ENCODE data around the gene COP1.
A peak's percentile ranks its signal among the peaks of the same experiment; 100 is the strongest.
"Not testable (repeated sequence)": the region's sequence is repeated elsewhere in the genome, so short reads cannot be mapped to it uniquely, and the experiment has no call there.

Gene COP1

GRCh38 chr1:176032040-176032645 is 174.9 kb downstream of the COP1 start:
- FAIRE-seq = no peak

GRCh38 chr1:176029609-176030008 is 177.5 kb downstream of the COP1 start:
- FAIRE-seq = no peak

GRCh38 chr1:176029155-176029554 is 177.9 kb downstream of the COP1 start:
- FAIRE-seq = no peak

DNA sequence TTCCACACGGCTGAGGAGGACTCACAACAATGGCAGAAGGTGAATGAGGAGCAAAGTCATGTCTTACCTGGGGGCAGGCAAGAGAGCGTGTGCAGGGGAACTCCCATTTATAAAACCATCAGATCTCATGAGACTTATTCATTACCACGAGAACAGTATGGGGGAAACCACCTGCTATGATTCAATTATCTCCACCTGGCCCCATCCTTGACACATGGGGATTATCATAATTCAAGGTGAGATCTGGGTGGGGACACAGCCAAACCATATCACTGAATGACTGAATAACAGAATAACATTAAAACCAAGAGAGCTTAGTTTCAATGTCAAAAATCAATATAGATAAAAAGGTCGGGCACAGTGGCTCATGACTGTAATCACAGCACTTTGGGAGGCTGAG is 179.2 kb downstream of the COP1 start:
- not testable (repeated sequence) for FAIRE-seq

GRCh38 chr1:176022574-176022973 is 184.5 kb downstream of the COP1 start:
- FAIRE-seq = no peak

DNA sequence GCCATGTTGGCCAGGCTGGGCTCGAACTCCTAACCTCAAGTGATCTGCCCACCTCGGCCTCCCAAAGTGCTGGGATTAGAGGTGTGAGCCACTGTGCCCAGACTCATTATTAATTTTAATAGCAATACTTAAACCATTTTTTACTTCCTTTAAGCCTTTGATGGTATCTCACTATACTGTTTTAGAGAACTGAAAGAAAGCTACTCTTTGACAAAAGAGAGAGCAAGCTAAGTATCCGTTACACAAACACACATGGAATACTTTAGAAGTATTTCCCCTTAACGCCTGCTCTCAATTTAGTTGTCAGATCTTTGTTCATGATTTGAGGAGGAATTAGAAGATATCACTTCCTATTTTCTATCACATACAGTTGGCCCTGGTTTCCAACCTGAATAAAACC is 189.4 kb downstream of the COP1 start:
- FAIRE-seq = no peak

GRCh38 chr1:176009951-176010350 is 197.1 kb downstream of the COP1 start:
- FAIRE-seq = no peak

- FAIRE-seq = not testable (repeated sequence)
Observed at GRCh38 chr1:176007756-176008389, 199.2 kb downstream of the COP1 start.

DNA sequence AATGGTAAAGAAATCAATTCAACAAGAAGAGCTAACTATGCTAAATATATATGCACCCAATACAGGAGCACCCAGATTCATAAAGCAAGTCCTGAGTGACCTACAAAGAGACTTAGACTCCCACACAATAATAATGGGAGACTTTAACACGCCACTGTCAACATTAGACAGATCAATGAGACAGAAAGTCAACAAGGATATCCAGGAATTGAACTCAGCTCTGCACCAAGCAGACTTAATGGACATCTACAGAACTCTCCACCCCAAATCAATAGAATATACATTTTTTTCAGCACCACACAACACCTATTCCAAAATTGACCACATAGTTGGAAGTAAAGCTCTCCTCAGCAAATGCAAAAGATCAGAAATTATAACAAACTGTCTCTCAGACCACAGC is 212.4 kb downstream of the COP1 start:
- not testable (repeated sequence) for FAIRE-seq

DNA sequence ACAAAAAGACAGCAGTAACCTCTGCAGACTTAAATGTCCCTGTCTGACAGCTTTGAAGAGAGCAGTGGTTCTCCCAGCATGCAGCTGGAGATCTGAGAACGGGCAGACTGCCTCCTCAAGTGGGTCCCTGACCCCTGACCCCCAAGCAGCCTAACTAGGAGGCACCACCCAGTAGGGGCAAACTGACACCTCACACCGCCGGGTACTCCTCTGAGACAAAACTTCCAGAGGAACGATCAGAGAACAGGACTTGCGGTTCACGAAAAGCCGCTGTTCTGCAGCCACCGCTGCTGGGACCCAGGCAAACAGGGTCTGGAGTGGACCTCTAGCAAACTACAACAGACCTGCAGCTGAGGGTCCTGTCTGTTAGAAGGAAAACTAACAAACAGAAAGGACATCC is 214.3 kb downstream of the COP1 start:
- FAIRE-seq = not testable (repeated sequence)

GRCh38 chr1:175992202-175992601 is 214.9 kb downstream of the COP1 start:
- not testable (repeated sequence) for FAIRE-seq

GRCh38 chr1:175984813-175985212 is 222.3 kb downstream of the COP1 start:
- peak; percentile 65 for FAIRE-seq

GRCh38 chr1:175984057-175984812 is 222.9 kb downstream of the COP1 start:
- FAIRE-seq = no peak

DNA sequence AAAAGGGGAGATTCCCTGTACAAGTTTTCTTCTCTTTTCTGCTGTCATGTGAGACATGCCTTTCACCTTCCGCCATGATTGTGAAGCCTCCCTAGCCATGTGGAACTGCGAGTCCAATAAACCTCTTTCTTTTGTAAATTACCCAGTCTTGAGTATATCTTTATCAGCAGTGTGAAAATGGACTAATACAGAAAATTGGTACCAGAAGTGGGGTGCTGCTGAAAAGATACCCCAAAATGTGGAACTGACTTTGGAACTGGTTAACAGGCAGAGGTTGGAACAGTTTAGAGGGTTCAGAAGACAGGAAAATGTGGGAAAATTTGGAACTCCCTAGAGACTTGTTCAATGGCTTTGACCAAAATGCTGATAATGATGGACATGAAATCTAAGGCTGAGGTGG is 223.7 kb downstream of the COP1 start:
- FAIRE-seq = not testable (repeated sequence)

GRCh38 chr1:175981128-175981527 is 226.0 kb downstream of the COP1 start:
- FAIRE-seq = no peak

- no peak for FAIRE-seq
Observed at GRCh38 chr1:175978926-175979325, 228.2 kb downstream of the COP1 start.

DNA sequence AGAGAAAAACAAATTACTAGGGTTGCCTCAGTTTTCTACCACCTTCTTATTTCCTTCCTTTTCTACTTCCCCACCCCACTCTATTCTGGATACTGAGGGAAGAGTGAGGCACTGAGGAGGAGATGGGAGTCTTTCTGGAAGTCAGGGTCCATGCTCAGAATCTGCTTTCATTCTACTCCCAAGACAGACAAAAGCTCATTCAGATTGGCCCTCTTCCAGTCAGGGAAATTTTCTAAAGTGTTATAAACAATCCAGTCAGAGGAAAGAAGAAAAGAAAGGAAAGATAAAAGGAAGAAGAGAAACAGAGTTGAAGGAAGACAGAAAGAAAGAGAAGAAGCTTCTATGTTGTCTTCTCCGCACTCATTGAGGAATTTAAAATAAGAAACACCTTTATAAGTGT is 228.6 kb downstream of the COP1 start:
- FAIRE-seq = no peak

DNA sequence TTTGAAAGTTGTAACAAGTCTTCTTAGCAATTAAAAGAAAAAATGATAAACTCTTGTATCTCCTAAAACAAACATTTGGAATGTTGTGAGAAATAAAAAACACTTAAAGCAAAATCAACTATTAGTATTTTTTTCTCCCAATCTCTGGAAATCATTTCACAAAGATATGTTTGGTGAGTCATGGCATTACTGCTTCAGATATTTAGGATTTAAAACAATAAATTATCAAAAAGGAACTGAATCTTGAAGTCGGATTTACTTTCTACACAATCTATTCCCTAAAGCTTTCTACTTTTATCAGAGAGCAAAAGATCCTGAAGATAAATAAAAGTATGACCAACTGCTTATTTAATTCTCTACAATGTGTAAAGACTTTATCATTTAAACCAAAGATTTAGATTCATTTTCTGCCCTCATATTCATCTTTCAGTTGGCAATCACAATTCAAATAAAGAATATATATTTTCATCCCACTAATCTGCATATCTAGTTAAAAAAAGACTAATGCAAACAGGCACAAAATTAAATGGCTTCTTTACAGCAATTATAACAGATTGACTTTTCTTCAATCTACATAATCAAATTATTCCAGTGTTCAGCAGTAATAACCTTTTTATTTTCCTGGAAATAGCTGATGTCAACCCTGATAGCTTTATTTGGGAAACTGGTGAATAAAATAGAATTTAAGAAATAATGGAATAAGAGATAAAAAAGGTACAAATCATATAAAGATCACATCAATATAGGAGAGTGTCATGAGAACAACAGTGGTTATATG is 230.0 kb downstream of the COP1 start:
- FAIRE-seq = peak; percentile 62

GRCh38 chr1:175969231-175969630 is 237.9 kb downstream of the COP1 start:
- FAIRE-seq = no peak

DNA sequence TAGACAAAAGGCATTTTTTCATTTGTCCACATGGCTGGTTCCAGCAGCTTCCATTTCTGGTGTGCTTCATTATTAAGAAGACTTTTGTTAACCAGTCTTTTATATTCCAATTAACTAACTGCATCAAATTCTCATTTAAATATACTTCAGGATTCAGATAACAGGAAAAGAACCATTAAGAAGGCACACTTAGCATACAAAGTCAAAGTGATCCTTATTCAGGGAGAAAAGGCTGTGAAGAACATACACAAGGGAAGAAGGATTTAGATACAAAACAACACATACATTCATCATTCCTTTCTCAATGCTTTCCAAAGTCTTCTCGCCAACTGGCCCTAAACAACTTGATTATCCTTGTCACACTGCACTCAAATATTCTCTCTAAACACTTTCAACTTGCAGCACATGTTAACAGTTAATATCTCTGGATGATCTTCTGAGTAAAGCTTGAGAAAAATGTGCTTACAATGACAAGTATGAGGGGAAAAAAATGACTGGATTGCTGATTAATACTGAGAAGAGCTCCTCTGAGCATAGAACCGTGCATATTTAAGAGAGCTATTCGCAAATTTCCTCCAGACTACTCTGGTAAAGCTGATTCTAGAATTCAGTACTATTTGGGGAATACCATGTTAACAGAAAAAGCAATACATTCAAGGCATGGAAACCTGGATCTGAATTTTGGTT is 238.5 kb downstream of the COP1 start:
- no peak for FAIRE-seq

- peak; percentile 56 for FAIRE-seq
Observed at GRCh38 chr1:175963740-175964139, 243.3 kb downstream of the COP1 start.

GRCh38 chr1:175960169-175960568 is 246.9 kb downstream of the COP1 start:
- no peak for FAIRE-seq

GRCh38 chr1:175951627-175952026 is 255.5 kb downstream of the COP1 start:
- no peak for FAIRE-seq

Measured in islet of Langerhans (tissue), 1 donor.